ENCODE data around the gene TFF1.

The TFF1 gene

DNA sequence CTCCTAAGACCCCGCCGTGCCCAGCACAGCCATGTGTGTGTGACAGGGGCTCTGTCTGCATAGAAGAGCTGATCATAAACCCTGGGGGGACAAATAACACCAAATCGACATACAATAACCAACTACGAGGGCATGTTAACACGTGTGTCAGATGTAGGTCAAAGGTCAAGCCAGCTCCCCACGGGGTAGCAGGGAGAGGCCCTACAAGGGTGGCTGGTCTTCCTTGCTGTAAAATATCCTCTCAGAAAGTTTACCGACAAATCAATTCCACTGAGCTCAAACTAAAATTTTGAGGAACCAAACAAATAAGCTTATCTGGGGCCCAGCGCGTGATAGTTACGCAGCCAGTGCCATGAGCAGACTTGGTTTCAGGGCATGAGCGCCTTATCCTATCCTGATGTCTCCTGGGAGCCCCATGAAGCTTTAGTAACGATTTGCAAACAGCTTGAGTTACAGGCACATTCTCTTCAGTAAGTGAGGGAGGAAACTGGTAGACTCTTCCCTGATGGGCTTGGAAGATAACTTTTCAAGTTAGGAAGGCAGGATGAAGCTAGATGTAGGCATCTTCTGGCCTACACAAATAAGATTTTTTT, 32.2 kb upstream of the TFF1 start:
- no peak for DNase-seq (ENCODE audit: low read depth)

DNA sequence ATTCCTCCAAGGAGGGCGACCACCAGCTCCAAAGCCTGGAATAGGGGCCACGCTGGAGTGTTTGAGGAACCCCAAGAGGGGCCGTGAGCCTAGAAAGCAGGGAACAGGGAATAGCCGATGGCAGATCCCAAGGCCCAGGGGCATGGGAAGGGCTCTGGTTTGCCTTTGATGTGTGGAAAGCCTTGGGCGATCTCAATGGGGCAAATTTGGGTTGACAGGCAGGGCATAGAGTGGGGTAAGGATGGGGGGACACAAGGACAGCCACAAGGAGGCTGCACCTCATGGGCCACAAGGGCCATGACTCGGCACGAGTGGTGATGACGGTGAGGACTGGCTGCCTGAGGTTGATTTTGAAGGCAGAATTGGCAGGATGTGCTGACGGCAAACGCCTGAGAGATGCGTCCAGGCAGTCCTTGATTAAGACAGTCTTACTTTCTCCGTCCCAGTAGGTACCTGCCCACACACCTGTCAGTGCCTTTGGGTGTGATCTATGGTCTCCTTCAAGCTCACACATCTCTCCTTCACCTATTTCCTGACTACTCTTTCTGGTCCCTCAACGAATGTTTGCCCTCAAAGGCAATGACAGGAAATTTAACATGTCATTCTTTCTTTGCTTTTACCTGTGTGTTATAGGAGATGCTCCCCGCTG, 31.5 kb upstream of the TFF1 start:
- no peak for DNase-seq (ENCODE audit: low read depth)

- DNase-seq (ENCODE audit: low read depth): no peak
Measured at GRCh38 chr21:42396799-42397745, 30.7 kb upstream of the TFF1 start.

GRCh38 chr21:42395905-42396651, 29.7 kb upstream of the TFF1 start, which contains the start of gene TMPRSS3:
TSS of gene TMPRSS3 (minus strand) at chr21:42396052. CDS start at chr21:42395417, 635 bp downstream.
- DNase-seq (ENCODE audit: low read depth): no peak

- DNase-seq (ENCODE audit: low read depth): no peak
Measured at GRCh38 chr21:42395302-42395701, 29.0 kb upstream of the TFF1 start.

DNA sequence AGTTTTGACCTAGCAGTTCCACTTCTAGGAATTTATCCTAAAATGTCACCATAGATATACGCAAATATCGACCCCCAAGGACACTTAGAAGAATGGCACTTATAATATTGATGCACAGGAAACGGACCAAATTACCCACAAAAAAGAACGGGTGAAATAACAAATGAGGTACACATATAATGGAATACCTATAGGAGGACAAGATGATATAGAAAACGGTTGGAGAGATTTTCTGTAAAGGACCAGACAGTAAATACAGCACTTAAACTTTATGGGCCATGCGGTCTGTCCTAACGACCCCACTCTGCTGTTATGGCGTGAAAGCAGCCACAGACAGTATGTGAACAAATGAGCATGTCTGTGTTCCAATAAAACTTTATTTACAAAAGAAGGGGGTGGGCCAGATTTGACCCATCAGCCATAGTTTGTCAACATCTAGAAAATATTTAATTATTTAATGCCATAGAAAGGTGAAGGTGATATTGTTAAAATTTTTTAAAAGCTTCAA, 27.2 kb upstream of the TFF1 start:
- DNase-seq (ENCODE audit: low read depth): no peak

DNA sequence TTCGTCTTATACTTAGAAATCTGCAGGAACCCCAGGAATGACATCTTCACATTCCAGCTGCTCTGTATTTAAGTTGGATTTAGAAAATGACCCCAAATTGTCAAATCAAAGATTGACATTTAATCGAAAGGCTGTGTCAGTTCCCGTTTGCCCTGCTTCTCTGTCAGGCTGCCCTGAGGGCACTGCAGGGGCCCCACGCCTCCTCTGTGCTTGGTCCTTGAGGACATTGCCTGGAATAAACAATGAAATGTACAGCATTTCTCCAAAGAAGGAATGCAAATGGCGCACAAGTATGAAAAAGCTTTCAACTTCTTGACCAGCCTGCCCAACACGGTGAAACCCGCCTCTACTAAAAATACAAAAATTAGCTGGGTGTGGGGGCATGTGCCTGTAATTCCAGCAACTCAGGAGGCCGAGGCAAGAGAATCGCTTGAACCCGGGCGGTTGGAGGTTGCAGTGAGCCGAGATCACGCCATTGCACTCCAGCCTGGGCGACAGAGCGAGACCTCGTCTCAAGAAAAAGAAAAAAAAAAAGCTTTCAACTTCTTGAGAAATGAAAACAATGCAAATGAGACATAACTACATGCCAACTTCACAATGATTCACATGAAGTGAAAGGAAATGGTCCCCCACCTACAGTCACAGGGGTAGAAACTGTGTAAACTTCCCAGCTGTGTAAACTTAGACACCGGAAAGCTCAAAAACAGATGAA, 26.6 kb upstream of the TFF1 start:
- no peak for DNase-seq (ENCODE audit: low read depth)

- no peak for DNase-seq (ENCODE audit: low read depth)
Measured at GRCh38 chr21:42391297-42391696, 25.0 kb upstream of the TFF1 start.

DNA sequence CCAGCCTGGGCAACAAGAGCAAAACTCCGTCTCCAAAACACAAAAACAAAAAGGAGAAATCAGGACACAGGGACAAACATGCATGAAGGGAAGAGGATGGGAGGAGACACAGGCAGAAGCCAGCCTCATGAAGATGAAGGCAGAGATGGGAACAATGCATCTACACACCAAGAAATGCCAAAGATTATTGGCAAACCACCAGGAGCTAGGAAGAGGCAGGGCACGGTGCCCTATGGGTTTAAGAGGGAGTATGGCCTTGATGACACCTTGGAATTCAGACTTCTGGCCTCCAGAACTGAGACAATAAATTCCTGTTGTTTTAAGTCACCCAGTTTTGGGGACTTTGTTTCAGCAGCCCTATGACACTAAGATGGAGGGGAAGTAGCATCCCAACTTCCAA, 24.4 kb upstream of the TFF1 start:
- no peak for DNase-seq (ENCODE audit: low read depth)

GRCh38 chr21:42390193-42390592, 23.9 kb upstream of the TFF1 start:
- no peak for DNase-seq (ENCODE audit: low read depth)

GRCh38 chr21:42389449-42389835, 23.1 kb upstream of the TFF1 start:
- no peak for DNase-seq (ENCODE audit: low read depth)

GRCh38 chr21:42388740-42389448, 22.6 kb upstream of the TFF1 start:
- DNase-seq (ENCODE audit: low read depth): no peak

DNA sequence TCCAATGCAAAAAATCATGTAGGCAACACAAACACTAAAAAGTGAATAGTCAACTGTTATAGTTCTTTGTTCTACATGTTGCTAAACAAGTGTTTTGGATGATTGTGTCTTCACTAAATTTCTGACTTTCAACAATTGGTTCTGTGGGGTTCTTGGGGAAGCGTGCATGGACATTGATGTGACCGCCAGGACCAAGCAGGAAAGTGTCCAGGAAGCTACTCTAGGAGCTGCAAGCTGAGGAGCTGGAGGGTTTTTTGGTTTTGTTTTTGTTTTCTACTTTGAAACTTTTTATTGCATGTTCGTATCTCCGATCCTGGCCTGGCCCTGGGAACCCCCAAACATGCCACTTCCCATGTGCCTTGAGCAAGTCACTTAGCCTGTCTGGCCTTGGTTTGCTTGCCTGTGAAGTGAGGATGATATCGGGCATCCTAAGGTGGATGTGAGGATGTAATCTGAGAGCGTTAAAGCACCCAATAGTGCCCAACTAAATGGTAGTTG, 21.6 kb upstream of the TFF1 start:
- DNase-seq (ENCODE audit: low read depth): no peak

- no peak for DNase-seq (ENCODE audit: low read depth)
Measured at GRCh38 chr21:42387164-42387563, 20.8 kb upstream of the TFF1 start.

GRCh38 chr21:42386034-42386591, 19.8 kb upstream of the TFF1 start:
- no peak for DNase-seq (ENCODE audit: low read depth)

- DNase-seq (ENCODE audit: low read depth): no peak
Measured at GRCh38 chr21:42385619-42386018, 19.3 kb upstream of the TFF1 start.

GRCh38 chr21:42384989-42385388, 18.7 kb upstream of the TFF1 start:
- DNase-seq (ENCODE audit: low read depth): no peak

- DNase-seq (ENCODE audit: low read depth): no peak
Measured at GRCh38 chr21:42384156-42384945, 18.0 kb upstream of the TFF1 start.

DNA sequence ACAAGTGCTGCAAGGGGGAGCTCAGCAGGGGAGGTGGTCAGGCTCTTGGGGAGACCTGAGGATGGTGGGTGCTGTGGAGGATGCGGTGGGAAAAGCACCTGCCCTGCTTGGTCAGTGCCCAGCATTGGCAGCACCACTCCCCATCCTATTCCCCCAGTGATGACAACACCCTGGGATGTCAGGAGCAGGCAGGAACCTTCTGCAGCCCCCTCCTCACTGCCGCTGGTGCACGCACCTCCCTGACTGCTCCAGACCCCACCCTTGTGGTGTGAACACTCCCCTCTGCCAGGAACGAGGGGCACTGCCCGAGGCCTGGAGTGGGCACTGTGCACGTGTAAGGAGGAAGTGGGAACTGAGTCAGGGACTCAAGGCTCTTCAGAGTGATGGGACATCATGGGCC, 17.0 kb upstream of the TFF1 start:
- no peak for DNase-seq (ENCODE audit: low read depth)
